CD4-positive, alpha-beta T cell treated with Interleukin-4 for 4 hours (primary cell): Measurements from ENCODE around the gene FIZ1.

Experiments
- DNase-seq: peaks from one replicate; pipeline ENCODE4 v3.0.0-alpha.2; 2020

FIZ1 gene

DNA sequence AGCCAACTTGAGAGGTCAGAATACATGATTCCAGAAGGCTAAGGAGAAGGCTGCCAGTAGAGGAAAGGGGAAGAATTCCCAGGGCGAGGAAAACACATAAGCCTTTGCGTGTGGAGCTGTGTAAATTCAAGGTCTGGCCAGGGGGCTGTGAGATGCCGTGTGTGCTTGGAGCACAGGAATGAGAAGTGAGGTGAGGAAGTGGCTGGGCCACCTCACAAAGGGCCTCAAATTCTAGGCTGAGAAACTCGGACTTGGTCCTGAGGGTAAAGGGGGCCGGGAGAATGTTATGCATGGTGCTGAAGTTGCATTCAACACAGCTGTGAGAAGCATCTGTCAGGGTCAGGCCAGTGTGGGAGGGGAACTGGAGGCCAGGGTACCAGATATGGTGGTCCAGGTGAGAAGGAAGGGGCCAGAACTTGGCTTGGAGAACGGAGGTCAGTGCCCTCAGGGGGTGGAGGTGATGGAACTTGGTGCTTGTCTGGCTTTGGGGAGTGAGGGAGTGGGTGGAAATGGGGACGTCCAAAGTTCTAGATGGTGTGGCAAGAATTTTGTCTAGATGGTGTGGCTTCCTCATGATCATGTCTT lies 36.6 kb upstream of the FIZ1 start:
- no peak for DNase-seq

- DNase-seq, result peak; percentile 17
Measured at GRCh38 chr19:55635334-55635717, 36.0 kb upstream of the FIZ1 start.

DNA sequence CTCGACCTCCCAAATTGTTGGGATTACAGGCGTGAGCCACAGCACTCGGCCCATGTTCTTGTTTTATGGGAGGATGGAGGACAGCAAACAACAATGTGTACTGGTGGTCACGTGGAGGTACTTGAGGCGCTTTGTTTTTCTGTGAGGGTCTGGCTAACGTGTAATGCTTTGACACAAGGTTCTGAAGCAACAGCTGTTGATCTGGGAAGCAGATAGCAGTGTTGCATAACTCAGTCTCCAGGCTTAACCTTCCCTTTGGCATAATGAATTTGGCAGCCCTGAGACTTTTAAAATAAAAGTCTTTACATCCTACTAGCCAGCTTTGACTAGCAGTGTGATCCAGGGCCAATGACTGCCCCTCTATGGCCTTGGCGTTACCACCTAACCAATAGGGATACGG lies 34.5 kb upstream of the FIZ1 start:
- no peak for DNase-seq

DNA sequence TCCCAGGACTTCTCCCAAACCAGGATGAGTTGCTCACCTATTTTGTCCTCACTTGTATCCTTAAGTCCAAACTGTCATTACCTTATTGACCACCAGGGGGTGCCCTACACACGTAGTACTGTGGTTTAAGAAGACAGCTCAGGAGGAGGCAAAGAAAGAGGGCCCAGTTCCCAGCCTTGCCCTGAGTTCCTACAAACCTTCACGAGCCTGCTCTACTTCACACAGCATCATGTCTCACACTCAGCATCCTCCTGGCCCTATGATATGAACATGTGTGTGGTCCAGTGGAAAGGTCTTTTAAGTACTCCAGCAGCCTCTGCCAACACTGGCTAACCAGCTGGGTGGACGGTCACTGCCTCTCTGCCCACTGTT lies 33.1 kb upstream of the FIZ1 start:
- peak; percentile 90 for DNase-seq

- peak; percentile 84 for DNase-seq
Measured at GRCh38 chr19:55626350-55626749, 27.0 kb upstream of the FIZ1 start.

GRCh38 chr19:55625004-55625326 lies 25.6 kb upstream of the FIZ1 start:
- DNase-seq, result no peak

DNA sequence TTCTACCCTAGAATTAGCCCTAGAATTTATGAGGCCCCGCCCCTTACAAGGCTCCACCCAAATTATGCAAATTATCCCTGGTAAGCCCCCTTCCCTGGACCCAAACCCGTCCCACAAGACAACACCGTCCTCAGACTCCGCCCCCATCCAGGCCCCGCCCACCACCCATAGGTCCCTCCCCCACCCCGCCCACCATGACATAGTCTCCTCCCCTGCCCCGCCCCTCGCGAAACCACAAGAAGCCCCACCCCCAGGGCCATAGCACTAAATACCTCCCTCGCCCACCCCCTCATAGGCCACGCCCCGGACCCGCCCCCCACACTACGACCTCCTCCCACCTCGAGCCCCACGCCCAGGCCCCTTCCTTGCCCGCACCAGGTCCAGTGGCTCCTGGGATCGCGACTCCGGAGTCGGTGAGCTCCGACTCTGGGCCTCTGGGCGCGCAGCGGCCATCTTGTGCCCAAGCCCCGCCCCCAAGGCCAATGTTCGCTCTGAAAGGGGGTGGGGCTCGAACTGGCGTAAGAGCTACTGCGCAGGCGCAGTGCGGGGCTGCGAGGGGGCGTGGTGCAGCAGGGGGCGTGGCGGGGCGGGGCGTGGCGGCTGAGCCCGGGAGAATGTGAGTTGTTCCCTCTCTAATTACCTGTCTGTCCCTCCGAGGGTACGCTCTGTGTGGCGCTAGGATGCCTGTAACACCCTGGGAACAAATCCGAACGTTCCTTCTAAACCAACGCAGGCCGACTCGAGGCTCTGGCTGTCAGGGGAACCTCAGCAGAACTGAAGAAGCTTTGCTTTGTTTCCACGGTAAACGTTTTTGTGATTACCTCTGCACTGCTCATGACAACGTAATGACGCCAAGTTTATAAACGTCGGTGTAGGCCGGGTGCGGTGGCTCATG lies 25.0 kb upstream of the FIZ1 start, which contains the start of gene ZNF784:
Gene ZNF784 (minus strand): TSS at position 458 of the 895 bp plus-strand sequence. CDS start 5 bp downstream, at position 453.
- DNase-seq, result peak; percentile 85

GRCh38 chr19:55623561-55623960 lies 24.2 kb upstream of the FIZ1 start:
- no peak for DNase-seq

- DNase-seq, result no peak
Measured at GRCh38 chr19:55623130-55623529, 23.8 kb upstream of the FIZ1 start.

DNA sequence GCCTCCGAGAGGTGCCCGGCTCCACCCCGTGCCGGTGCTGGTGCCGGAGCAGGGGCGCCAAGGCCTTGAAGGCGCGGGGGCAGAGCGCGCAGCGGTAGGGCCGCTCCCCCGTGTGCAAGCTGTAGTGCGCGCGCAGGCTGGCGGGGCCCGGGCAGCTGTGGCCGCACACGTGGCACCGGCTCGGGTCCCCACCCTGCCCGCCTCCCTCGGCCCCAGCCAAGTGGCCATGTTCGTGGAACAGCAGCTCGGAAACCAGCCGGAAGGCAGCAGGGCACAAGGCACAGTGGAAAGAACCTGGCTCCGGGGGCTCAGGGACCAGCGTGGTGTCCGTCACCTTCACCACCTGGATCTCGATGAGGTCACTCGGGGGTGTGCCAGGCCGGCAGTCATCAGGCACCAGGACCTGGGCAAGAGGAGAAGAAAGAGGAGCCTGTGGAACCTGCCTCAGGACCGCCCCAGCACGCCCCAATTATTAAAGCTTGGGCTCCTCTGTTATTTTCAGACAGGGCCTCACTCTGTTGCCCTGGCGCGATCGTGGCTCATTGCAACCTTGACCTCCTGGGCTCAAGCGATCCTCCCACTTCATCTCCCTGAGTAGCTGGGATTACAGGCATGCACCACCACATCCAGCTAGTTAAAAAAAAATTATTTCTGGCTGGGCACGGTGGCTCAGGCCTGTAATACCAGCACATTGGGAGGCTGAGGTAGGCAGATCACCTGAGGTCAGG lies 23.1 kb upstream of the FIZ1 start:
- DNase-seq, result no peak

GRCh38 chr19:55621673-55622231 lies 22.4 kb upstream of the FIZ1 start:
- DNase-seq, result no peak

GRCh38 chr19:55621205-55621672 lies 21.9 kb upstream of the FIZ1 start:
- DNase-seq, result no peak

GRCh38 chr19:55620410-55621204 lies 21.3 kb upstream of the FIZ1 start:
- DNase-seq, result no peak

GRCh38 chr19:55619286-55619685 lies 20.0 kb upstream of the FIZ1 start:
- DNase-seq, result no peak

- no peak for DNase-seq
Measured at GRCh38 chr19:55618426-55618825, 19.1 kb upstream of the FIZ1 start.

DNA sequence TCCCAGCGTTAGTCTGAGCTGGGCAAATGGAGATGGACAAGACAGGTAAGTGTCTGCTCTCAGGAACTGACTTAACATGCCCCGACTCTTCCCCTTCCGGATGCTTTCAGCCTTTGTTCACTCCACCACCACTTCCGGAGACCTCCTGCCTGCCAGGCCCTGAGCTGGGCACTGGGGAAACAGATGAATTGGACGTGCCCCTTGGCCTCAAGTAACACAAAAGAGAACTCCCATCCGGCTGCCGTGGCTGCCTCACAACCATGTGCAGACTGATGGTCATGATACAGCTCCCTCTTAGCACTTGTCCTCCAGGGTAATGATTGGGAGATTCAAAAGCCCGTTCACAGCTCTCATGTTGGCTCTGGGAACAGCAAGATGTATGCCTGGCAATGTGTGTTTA lies 18.1 kb upstream of the FIZ1 start:
- no peak for DNase-seq

DNA sequence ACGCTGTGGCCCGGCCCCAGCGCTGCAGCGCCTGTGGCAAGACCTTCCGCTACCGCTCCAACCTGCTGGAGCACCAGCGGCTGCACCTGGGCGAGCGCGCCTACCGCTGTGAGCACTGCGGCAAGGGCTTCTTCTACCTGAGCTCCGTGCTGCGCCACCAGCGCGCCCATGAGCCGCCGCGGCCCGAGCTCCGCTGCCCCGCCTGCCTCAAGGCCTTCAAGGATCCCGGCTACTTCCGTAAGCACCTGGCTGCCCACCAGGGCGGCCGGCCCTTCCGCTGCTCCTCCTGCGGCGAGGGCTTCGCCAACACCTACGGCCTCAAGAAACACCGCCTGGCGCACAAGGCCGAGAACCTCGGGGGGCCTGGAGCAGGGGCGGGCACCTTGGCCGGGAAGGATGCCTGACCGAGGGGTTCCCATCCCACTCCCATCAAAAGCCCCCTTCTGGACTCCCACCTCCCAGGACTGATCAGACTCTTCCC lies 17.1 kb upstream of the FIZ1 start:
- DNase-seq, result no peak

- DNase-seq, result no peak
Measured at GRCh38 chr19:55615543-55616394, 16.5 kb upstream of the FIZ1 start.

DNA sequence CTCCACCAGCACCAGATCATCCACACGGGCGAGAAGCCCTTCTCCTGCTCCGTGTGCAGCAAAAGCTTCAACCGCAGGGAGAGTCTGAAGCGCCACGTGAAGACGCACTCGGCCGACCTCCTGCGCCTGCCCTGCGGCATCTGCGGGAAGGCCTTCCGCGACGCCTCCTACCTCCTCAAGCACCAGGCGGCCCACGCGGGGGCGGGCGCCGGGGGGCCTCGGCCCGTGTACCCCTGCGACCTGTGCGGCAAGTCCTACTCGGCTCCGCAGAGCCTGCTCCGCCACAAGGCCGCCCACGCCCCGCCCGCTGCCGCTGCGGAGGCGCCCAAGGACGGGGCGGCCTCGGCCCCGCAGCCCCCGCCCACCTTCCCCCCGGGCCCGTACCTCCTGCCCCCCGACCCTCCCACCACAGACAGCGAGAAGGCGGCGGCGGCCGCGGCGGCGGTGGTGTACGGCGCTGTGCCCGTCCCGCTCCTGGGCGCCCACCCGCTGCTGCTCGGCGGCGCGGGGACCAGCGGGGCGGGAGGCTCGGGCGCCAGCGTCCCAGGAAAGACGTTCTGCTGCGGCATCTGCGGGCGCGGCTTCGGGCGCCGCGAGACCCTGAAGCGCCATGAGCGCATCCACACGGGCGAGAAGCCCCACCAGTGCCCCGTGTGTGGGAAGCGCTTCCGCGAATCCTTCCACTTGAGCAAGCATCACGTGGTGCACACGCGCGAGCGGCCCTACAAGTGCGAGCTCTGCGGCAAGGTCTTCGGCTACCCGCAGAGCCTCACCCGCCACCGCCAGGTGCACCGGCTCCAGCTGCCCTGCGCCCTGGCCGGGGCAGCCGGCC lies 15.6 kb upstream of the FIZ1 start:
- DNase-seq, result no peak

GRCh38 chr19:55613930-55614710 lies 14.8 kb upstream of the FIZ1 start:
- no peak for DNase-seq
